HL-60 (cell line): ENCODE results near the gene SLC9C2.

ENCODE experiments used
- CTCF ChIP-seq: IDR thresholded peaks from one replicate; pipeline ENCODE4 v1.5.1; 2011; ENCODE audit warnings: low read length, control low read depth, inconsistent platforms; ENCODE audit not compliant: insufficient read depth
- GABPA ChIP-seq: IDR thresholded peaks from 2 replicates; pipeline ENCODE4 v1.6.1; 2012; ENCODE audit warnings: low read depth
- POLR2AphosphoS5 ChIP-seq: IDR thresholded peaks from 2 replicates; pipeline ENCODE4 v1.6.1; 2012; ENCODE audit warnings: low read depth
- REST ChIP-seq: IDR thresholded peaks from 2 replicates; pipeline ENCODE4 v1.6.1; 2012; ENCODE audit warnings: low read depth; ENCODE audit not compliant: insufficient replicate concordance
- SPI1 ChIP-seq: IDR thresholded peaks from 2 replicates; pipeline ENCODE4 v1.6.1; 2012; ENCODE audit warnings: low read depth, mild to moderate bottlenecking, borderline replicate concordance

- no peak for TF ChIP-seq CTCF
- no peak for TF ChIP-seq GABPA
- TF ChIP-seq REST, result no peak
- no peak for TF ChIP-seq POLR2AphosphoS5
- no peak for TF ChIP-seq SPI1
These were observed 36.2 kb upstream of the SLC9C2 start for GRCh38 chr1:173639102-173639501.
